Subcutaneous abdominal adipose tissue (tissue), 5 donors: ENCODE measurements around the gene ABCB9.
A peak's percentile ranks its signal among the peaks of the same experiment; 100 is the strongest.
"Not testable (repeated sequence)": the region's sequence is repeated elsewhere in the genome, so short reads cannot be mapped to it uniquely, and the experiment has no call there.

Experiments used
- H3K27ac ChIP-seq: one replicate; pipeline ENCODE4 v1.7.0; 2013; ENCODE audit warnings: low read depth, mild to moderate bottlenecking, inconsistent platforms, low read length, moderate library complexity
- H3K27me3 ChIP-seq, 5 donors: one replicate each; pipeline ENCODE4 v1.7.0; 2013; ENCODE audit warnings: low read length in 5 of 5, inconsistent platforms in 1 of 5; ENCODE audit not compliant: control insufficient read depth in 5 of 5, insufficient read depth in 4 of 5
- H3K36me3 ChIP-seq, 5 donors: one replicate each; pipeline ENCODE4 v1.7.0; 2013; ENCODE audit warnings: low read length in 5 of 5; ENCODE audit not compliant: control insufficient read depth in 5 of 5, insufficient read depth in 5 of 5
- H3K4me1 ChIP-seq, 5 donors: one replicate each; pipeline ENCODE4 v1.7.0; 2013; ENCODE audit warnings: low read length in 5 of 5, mild to moderate bottlenecking in 3 of 5, moderate library complexity in 1 of 5; ENCODE audit not compliant: control insufficient read depth in 5 of 5, insufficient read depth in 5 of 5
- H3K4me3 ChIP-seq, 5 donors: one replicate each; pipeline ENCODE4 v1.7.0; 2013; ENCODE audit warnings: low read length in 5 of 5, low read depth in 1 of 5
- H3K9ac ChIP-seq, 5 donors: one replicate each; pipeline ENCODE4 v1.7.0; 2013; ENCODE audit warnings: low read length in 5 of 5, mild to moderate bottlenecking in 4 of 5, moderate library complexity in 3 of 5
- H3K9me3 ChIP-seq, 5 donors: one replicate each; pipeline ENCODE4 v1.7.0; 2013; ENCODE audit warnings: low read length in 5 of 5; ENCODE audit not compliant: control insufficient read depth in 5 of 5
- donor health status: healthy.
- donor health status: healthy.
- donor health status: healthy.
- donor health status: healthy.
- donor health status: healthy.

The ABCB9 gene

DNA sequence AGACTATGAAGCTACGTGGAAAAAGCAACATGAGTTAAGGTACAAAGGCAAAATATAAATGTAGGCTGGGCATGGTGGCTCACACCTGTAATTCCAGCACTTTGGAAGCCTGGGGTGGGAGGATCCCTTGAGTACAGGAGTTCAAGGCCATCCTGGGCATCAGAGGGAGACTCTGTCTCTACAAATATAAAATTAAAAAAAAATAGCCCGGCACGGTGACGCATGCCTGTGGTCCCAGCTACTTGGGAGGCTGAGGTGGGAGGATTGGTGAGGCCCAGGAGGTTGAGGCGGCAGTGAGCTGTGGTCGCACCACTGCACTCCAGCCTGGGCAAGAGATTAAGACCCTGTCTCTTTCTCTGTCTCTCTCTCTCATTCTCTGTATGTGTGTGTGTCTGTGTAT lies 66.4 kb downstream of the ABCB9 start:
- Histone ChIP-seq H3K27me3 (no peaks in the 10 kb centered on the region), H3K27ac (no peak overlapping the region), H3K4me1 (peaks cover 0 to 23% (median 11%) of the 10 kb centered on the region in 5 donors), H3K9me3 (peaks cover 0 to 4% (median 3%) of the 10 kb centered on the region in 5 donors), H3K9ac (no peak overlapping the region), H3K4me3 (no peak overlapping the region), H3K36me3 (no peaks in the 10 kb centered on the region)

DNA sequence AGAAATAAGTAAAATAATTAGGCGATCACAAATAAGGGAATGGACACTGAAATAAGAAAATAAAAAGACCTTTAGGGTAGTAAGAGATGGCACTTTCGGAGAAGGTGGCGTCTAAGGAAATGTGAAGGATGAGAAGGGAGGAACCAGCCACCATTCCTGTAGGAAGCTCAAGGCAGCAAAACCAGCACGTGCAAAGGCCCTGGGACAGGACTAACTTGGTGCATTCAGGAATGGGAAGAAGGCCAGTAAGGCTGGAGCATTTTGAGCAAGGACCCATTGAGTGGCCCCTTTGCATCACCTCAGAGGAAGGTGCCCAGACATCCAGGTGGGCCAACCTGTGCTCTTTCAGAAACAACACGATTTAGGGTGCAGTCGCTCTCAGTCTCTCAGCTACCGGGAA lies 69.6 kb downstream of the ABCB9 start:
- Histone ChIP-seq H3K4me3 (peak overlapping the region in 1 of 5 donors; percentile 74), H3K9me3 (peaks cover 0 to 4% (median 3%) of the 10 kb centered on the region in 5 donors), H3K36me3 (no peaks in the 10 kb centered on the region), H3K27me3 (no peaks in the 10 kb centered on the region), H3K27ac (peak overlapping the region; percentile 85), H3K4me1 (peaks cover 2 to 49% (median 29%) of the 10 kb centered on the region in 5 donors), H3K9ac (no peak overlapping the region)

DNA sequence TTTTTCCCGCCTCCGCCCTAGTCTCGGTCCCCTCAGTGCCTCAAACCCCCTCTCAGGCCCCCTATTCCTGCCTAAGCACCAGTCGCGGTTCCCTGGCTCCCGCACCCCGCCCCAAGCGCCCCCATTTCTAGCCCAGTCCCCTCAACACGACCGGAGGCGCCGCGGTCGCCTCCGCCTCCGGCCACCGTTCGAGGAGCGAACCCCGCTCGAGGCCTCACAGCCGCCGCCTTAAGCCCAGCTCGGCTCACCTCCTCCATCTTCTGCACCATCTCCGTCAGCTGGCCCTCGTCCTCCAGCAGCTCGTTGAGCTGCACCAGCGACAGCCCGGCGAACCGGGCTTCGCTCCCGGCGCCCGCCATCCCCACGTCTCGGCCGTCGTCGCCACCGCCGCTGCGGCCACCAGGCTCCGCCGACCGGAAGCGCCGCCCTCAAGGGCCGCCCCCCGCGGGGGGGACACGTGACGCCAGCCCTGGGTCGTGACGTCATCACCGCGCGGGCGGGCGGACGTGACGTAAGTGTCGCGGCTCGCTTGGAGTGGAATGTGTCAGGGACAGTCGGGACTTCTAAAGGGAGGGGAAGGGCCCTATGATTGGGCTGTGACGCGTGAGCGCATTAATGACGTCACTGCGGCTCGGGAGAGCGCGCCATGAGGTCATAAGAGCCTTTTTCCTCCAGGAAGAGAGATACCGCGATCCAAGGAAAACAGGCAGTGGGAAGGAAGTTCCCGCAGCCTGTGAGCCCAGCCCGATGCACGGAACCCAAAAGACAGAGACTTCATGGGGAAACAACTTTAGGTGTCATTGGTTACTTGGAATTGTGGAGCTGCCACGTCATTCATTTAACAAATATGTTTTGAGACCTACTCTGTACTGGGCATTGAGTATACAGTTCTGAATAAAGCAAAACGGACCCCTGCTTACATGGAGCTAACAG lies 70.3 kb downstream of the ABCB9 start, which contains the start of gene VPS37B:
Gene VPS37B, minus strand, starts transcription at position 421 of the 933 bp plus-strand sequence. Its CDS starts 62 bp downstream, at position 359.
- H3K9ac ChIP-seq, result peak within 1 kb of the TSS; percentile 94 to 99 (median 97)
- peaks cover 0 to 4% (median 3%) of the 10 kb centered on the region in 5 donors for H3K9me3 ChIP-seq
- no peaks in the 10 kb centered on the region for H3K27me3 ChIP-seq
- H3K27ac ChIP-seq, result peak within 1 kb of the TSS; percentile 85
- H3K4me3 ChIP-seq, result peak within 1 kb of the TSS; percentile 74 to 96 (median 88)
- peaks cover 2 to 56% (median 36%) of the 10 kb centered on the region in 5 donors for H3K4me1 ChIP-seq
- H3K36me3 ChIP-seq, result no peaks in the 10 kb centered on the region

DNA sequence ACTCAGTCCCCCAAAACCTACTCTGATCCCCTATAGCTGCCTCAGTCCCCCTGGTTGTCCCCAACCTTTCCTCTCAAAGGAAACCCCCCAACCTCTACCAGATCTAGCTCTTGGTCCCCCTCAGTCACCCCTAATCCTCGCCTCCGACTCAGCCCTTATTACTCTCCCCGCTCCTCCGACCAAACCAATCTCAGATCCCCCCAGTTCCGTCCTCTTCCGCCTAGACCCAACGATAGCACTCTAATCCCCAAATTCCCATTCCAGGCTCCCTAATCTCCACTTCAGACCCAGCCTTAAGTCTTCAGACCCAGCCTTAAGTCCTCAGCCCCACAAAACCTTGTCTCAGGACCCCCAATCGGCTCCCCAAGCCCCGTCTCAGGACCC lies 71.0 kb downstream of the ABCB9 start:
- peak overlapping the region; percentile 85 for H3K27ac ChIP-seq
- H3K9me3 ChIP-seq, result peaks cover 0 to 4% (median 3%) of the 10 kb centered on the region in 5 donors
- no peaks in the 10 kb centered on the region for H3K36me3 ChIP-seq
- H3K4me1 ChIP-seq, result peaks cover 2 to 62% (median 40%) of the 10 kb centered on the region in 5 donors
- peak overlapping the region; percentile 74 to 96 (median 88) for H3K4me3 ChIP-seq
- no peaks in the 10 kb centered on the region for H3K27me3 ChIP-seq
- peak overlapping the region; percentile 94 to 99 (median 97) for H3K9ac ChIP-seq

DNA sequence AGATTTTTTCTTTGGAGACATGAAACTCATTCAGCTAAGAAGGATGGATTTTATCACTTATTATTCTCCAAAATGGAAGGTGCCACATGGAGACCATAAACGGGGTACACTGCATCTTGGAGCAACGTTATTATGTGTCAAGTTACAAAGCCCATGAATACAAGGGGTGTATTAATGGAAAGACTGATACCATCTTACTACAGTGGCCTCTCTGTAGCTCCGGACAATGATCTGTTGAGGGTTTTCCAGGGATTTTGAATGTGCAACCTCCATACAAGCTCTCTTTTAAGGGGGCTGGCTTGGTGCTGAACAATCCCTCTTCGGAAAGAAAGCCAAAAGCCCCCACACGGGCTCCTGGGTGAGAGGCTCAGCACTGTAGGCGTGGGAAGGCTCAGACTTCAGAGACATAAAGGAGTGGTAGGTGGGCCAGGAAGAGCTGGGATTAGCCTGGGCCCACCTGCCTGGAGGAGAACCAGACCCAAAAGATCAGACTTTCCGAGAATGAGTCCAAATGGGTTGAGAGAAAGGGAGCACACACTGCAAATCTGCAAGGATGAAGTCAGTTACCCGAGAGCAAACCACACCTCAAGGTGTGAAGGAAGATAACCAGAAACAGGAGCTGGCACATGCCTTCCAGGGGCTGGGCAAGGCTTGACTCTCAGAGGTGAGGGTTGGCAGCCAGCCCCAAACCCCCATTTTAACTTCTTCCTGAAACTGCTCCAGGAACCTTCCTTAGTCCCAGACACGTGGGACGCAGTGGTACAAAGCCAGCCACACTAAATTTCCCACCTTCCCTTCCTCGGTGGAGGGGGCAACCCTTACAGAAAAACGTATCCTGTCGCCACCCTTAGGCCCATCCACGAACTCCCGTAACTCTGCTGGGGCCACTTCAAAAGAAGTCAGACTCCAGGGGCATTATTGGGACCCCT lies 71.8 kb downstream of the ABCB9 start:
- H3K27me3 ChIP-seq, result no peaks in the 10 kb centered on the region
- peaks cover 0 to 4% (median 3%) of the 10 kb centered on the region in 5 donors for H3K9me3 ChIP-seq
- H3K4me1 ChIP-seq, result peaks cover 2 to 70% (median 40%) of the 10 kb centered on the region in 5 donors
- peak overlapping the region; percentile 74 to 96 (median 88) for H3K4me3 ChIP-seq
- peak overlapping the region; percentile 94 to 99 (median 97) for H3K9ac ChIP-seq
- H3K27ac ChIP-seq, result peak overlapping the region; percentile 85
- no peaks in the 10 kb centered on the region for H3K36me3 ChIP-seq

DNA sequence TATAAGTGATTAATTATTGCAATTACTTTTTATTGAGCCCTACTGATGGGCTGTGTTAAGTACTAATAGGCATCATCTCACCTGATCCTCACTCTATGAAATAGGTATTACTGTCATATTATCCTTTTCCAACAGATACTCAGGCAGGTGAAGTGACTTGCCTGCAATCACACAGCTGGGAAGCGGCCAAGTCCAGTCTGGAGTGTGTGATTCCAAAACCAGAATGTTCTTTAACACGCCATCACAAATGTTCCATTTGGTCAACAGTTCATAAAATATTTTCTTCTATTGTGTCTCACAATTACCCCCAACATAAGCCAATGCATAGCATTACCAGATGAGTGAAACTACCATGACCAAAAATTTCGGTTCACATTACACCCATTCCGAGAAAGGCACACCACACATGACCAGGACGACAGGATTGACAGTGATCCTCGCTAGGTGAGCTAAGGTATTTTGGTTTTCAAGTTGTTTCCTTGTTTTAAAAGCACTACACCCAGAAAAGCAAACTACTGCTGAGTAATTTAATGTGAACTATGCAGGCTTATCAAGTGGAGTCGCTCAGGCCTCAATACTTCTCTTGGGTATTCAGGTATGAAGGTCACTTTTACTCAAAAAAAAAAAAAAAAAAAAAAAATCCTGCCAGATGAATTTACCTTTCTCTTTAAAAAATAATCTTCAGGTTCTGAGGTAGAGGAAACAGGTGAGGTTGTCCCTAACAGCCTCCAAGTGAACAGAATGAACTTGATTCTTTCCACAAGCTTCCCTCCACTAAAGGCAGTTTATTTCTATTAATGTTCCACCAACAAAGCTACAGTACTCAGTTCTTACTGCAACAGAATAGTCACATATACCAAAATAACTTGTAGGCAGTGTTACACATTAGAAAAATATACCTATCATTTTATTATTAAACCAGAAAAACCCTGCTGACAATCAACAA lies 72.8 kb downstream of the ABCB9 start:
- Histone ChIP-seq H3K4me1 (peaks cover 4 to 76% (median 48%) of the 10 kb centered on the region in 5 donors), H3K9ac (peak overlapping the region in 1 of 5 donors; percentile 21), H3K9me3 (peaks cover 0 to 4% (median 3%) of the 10 kb centered on the region in 5 donors), H3K36me3 (no peaks in the 10 kb centered on the region), H3K27ac (no peak overlapping the region), H3K27me3 (no peaks in the 10 kb centered on the region), H3K4me3 (peak overlapping the region in 3 of 5 donors; percentile 78 to 96 (median 94))

DNA sequence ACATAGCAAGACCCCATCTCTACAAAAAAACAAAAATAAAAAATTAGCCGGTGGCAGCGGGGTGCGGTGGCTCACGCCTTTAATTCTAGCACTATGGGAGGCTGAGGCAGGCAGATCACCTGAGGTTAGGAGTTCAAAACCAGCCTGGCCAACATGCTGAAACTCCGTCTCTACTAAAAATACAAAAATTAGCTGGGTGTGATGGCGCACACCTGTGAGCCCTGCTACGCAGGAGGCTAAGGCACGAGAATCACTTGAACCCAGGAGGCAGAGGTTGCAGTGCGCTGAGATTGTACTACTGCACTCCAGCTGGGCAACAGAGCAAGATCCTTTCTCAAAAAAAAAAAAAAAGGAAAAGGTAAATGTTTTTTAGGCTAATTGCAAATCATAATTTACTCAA lies 73.5 kb downstream of the ABCB9 start:
- not testable (repeated sequence) for H3K9ac ChIP-seq, H3K36me3 ChIP-seq, H3K9me3 ChIP-seq, H3K27me3 ChIP-seq
- peak overlapping the region in 1 of 5 donors; percentile 23 for H3K4me3 ChIP-seq
- peaks cover 4 to 83% (median 55%) of the 10 kb centered on the region in 5 donors for H3K4me1 ChIP-seq
- peak overlapping the region; percentile 32 for H3K27ac ChIP-seq

DNA sequence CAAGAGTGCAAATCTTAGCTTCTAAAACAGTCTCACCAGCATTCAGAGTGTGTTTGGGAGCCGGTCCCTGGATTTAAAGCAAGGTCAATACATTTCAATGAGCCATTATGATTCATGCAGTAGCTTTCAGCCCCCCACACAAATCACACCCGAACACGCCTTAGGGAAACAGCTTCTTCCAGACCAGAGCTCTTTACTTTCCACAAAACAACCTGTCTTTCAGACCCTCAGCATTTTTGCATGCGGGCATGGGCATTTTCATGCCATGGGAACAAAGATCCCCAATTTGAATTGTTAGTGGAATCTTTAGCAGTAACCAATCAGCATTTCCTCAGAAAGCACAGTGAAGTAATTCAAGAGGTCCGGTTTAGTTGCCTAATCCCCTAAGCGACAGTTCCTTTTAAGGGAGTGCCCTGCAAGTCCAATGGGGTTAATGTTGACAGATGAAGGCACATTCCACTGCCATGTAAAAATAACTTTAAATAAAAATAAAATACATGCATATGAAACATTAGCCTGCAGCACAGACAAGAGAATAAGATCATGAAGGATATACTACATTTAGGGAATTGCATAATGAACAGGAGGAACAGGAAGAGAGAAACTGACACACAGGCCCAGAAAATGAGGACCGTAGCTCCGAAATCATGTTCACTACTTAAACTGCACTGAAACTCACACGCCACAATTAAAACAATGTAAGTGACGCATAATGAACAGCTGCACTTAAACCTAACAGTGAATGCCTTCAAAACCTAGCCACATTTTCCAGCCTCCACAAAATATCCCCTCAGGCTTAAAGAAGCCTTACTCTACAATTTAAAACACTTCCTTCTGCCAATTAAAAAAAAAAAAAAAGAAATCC lies 74.4 kb downstream of the ABCB9 start:
- Histone ChIP-seq H3K4me1 (peaks cover 4 to 92% (median 63%) of the 10 kb centered on the region in 5 donors), H3K27ac (peak overlapping the region; percentile 39), H3K4me3 (peak overlapping the region in 4 of 5 donors; percentile 23 to 45 (median 33)), H3K27me3 (no peaks in the 10 kb centered on the region), H3K9me3 (peaks cover 0 to 4% (median 3%) of the 10 kb centered on the region in 5 donors), H3K9ac (peak overlapping the region in 1 of 5 donors; percentile 5), H3K36me3 (no peaks in the 10 kb centered on the region)
